Measurements from ENCODE around the gene SYCE1.

DNA sequence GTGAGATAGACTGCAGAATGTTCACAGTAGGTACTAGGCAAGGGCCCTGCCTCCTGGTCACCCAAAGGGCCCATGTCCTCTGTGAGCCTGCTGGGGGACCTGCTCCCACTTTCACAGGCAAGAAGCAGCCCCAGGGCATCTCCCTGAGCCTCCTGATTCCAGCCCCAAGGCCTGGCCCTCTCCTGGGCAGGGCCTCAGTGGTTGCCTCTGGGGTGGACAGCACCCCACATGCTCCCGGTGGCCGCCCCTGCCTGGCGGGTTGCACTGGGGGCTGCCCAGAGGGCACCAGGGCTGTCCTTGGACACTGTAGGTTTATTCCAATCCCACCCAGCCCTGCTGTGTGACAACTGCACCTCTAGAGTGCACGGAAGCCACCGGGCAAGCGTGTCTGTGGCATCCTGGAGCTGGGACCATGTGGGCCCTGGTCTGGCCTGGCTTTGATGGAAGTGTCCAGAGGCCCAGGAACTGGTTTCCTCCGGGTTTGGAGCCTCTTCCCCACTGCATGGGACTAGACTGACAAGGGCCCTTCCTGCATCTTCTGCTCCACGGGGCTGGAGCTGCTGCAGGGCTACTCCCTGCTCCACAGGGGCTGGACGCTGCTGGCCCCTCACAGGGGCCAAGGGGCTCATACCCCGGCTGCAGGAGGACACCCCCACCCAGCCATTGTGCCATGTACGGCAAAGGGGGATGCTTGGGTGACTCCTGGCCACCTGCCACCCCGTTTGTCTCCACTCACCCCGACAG, 25.0 kb upstream of the SYCE1 start:
- TF ChIP-seq, protein P1, sequence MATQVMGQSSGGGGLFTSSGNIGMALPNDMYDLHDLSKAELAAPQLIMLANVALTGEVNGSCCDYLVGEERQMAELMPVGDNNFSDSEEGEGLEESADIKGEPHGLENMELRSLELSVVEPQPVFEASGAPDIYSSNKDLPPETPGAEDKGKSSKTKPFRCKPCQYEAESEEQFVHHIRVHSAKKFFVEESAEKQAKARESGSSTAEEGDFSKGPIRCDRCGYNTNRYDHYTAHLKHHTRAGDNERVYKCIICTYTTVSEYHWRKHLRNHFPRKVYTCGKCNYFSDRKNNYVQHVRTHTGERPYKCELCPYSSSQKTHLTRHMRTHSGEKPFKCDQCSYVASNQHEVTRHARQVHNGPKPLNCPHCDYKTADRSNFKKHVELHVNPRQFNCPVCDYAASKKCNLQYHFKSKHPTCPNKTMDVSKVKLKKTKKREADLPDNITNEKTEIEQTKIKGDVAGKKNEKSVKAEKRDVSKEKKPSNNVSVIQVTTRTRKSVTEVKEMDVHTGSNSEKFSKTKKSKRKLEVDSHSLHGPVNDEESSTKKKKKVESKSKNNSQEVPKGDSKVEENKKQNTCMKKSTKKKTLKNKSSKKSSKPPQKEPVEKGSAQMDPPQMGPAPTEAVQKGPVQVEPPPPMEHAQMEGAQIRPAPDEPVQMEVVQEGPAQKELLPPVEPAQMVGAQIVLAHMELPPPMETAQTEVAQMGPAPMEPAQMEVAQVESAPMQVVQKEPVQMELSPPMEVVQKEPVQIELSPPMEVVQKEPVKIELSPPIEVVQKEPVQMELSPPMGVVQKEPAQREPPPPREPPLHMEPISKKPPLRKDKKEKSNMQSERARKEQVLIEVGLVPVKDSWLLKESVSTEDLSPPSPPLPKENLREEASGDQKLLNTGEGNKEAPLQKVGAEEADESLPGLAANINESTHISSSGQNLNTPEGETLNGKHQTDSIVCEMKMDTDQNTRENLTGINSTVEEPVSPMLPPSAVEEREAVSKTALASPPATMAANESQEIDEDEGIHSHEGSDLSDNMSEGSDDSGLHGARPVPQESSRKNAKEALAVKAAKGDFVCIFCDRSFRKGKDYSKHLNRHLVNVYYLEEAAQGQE (IDR thresholded peaks at IDR 0.05; ENCODE audit: insufficient read depth in 1 of 2, low read depth in 2 of 2, low read length in 2 of 2) = no peak
- no peak for TF ChIP-seq SIN3A (IDR thresholded peaks at IDR 0.05; ENCODE audit: borderline replicate concordance, insufficient read depth, low read length)
